ENCODE data around the gene IL36B.
A peak's percentile ranks its signal among the peaks of the same experiment; 100 is the strongest.
"Not testable (repeated sequence)": the region's sequence is repeated elsewhere in the genome, so short reads cannot be mapped to it uniquely, and the experiment has no call there.

The IL36B gene

DNA sequence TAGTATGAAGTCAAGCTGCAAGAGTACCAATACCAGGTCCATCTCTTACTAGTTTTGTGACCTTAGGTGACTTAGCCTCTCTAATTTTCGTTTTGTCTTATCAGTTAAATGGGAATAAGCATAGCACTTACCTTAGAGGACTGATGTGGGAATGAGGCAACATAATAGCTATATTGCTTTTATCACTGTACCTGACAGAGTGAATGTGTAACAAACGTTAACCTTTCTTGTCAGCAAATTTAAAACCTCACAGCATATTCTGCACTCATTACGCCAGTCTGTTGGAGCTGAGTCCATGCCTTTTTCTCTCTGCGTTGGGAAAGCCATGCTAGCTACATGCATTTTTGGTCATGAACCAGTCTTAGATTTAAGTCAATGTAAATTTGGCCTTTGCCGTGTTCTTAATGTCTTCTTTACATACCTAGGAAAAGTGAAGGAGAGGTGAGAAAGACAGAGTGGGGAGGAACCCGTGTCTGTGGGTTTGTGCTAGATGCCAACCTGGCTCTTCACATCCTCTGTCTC is at the start of gene IL36B:
IL36B (minus strand) TSS at position 472 of the 522 bp plus-strand sequence.
- no peak for DNase-seq

DNA sequence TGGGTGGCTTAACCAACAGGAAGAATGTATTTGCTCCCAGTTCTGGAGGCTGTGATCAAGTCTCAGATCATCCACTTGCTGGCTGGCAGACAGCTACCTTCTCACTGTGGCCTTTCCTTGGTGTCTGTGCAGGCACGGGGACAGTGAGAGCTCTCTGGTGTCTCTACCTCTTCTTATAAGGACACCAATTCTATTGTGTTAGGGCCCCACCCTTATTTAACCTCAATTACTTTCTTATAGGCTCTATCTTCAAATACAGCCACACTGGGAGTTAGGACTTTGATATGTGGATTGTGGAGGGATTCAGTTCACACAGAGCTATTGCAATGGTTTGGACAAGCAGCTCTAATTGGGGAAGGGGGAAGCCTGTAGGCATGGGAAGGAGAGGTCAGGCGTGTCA is 49.5 kb upstream of the IL36B start:
- DNase-seq = no peak

DNA sequence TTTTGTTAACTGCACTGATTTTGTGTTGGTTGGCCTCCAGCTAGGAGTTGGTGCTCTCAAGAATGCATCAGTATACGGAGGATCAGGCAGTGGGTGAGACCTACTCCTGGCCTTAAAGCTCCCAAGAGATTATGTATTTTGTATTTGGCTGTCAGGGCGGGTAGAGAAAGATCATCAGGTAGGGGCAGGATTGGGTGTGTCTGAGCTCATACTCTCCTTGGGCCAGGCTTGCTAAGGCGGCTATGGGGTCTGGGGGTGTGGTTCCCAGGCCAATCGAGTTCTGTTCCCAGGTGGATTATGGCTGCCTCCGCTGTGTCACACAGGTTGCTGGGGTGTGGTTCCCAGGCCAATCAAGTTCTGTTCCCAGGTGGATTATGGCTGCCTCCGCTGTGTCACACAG is 45.9 kb upstream of the IL36B start:
- DNase-seq = no peak

DNA sequence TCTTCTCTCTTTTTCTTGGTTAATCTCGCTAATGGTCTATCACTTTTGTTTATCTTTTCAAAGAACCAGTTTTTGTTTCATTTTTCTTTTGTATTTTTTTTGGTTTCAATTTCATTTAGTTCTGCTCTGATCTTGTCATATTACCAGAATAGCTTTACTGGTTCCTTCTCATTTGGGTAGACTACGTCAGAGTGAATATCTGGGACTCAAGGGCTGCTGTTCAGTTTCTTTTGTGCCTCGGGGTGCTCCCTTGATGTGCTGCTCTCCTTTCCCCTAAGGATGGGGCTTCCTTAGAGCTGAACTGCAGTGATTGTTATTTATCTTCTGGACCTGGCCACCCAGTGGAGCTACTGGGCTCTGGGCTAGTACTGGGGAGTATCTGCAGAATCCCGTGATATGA is 45.4 kb upstream of the IL36B start:
- peak; percentile 39 for DNase-seq

DNA sequence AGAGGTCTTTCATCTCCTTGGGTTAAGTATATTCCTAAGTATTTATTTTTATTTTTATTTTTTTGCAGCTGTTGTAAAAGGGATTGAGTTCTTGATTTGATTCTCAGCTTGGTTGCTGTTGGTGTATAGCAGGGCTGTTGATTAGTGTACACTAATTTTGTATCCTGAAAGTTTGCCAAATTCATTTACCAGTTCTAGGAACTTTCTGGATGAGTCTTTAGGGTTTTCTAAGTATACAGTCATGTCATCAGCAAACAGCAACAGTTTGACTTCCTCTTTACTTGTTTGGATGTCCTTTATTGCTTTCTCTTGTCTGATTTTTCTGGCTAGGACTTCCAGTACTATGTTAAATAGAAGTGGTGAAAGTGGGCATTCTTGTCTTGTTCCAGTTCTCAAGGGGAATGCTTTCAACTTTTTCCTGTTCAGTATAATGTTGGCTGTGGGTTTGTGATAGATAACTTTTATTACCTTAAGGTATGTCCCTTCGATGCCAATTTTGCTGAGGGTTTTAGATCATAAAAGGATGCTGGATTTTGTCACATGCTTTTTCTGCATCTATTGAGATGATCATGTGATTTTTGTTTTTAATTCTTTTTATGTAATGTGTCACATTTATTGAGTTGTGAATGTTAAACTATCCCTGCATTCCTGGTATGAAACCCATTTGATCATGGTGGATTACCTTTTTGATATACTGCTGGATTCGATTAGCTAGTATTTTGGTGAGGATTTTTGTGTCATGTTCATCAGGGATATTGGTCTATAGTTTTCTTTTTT is 44.4 kb upstream of the IL36B start:
- peak; percentile 60 for DNase-seq

DNA sequence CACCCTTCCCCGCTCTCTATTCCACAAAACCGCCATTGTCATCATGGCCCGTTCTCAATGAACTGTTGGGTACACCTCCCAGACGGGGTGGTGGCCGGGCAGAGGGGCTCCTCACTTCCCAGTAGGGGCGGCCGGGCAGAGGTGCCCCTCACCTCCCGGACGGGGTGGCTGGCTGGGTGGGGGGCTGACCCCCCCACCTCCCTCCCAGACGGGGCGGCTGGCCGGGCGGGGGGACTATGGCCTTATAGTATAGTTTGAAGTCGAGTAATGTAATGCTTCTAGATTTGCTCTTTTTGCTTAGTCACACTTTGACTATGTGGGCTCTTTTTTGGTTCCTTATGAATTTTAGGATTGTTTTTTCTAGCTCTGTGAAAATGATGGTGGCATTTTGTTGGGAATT is 43.6 kb upstream of the IL36B start:
- DNase-seq = not testable (repeated sequence)

DNA sequence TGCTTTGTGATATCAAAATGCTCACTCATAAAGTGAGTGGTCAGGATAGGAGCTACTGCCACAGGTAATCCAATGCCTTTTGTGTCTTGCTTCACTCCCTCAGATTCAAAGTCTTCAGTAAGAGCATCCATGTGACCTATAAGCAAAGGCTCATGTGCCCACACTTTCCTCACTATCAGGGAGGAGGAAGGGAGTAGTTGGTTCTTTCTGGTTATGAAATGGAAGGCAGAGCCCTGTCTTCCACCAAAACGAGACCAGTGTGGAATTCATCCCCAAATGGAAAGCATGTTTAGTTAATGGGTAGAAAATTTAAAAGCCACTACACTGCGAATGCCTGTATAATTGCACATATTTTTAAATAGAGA is 40.9 kb upstream of the IL36B start:
- DNase-seq = no peak

DNA sequence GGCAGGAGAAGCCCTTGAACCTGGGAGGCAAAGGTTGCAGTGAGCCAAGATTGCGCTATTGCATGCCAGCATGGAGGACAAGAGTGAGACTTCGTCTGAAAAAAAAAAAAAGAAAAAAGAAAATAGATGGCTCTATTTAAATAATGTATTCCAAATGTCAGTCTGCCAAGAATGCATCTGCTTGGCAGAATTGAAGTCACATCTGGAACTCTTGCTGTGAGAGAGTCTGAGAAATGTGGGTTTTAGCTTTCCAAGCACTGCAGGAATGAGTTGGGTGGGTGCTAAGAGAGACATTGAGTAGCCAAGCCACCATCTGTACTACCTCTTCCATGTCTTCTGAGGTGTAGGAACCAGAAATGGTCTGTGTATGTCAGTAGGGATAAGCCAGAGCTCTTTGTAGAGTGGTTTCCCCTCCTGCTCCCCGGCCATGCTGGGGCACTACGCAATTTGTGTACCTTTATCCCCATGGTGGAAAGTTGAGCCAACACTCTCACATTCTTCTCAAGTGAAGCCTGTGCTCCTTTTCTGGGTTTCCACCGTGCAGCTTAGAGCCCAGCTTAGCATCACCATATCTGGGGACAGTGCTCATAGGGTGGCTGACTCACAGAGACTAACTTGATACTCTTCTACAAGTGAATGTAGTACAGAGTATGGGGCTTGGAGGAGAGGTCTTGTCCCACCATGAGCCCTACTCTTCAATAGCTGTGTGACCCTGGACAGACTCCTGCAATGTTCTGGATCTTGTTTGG is 40.4 kb upstream of the IL36B start:
- no peak for DNase-seq

DNA sequence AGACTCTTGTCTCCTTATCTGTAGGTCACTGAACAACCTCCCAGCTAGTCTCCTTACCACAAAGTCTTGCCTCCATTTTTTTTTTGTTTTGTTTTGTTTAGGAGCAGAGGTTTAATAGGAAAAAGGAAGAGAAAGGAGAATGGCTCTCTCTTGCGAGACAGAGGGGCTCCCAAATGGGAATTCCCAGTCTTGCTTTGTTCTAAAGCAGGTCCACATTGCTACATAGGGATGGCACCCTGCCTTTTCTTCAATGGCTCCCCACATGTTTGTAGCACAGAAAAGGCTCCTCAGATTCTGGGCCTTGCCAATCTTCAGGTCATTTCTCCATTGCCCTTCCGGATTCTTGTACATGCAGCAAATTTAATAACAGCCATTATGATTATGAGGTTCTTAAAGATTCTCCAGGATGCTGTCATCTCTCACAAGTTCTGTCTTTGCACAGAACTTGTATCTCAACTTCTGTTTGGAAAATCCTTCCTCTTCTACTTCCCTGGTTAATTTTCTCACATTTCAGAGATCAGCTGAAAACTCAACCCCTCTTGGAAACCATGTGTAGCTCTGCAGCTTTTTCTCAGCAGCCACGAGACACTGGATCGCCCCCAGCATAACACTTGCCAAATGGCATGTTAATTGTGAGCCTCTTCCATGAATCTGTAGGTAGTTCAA is 38.7 kb upstream of the IL36B start:
- DNase-seq = no peak

DNA sequence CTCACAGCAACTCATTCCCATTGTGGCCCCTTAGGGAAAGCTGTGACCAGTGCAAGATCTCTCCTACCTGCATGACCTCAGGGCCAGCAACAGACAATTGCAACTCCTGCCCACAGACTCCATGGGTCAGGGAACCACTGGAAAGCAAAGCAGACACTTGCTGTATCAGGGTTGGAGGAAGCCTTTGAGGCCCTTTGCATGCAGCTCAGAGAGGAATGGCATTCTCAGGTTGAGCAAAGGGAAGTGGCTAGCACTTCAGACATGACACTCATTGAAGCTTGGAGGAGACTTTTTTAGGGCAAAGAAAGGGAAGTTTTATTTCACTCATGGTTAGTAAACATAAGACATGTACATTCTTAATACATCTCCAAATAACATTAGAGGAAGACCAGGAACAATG is 37.2 kb upstream of the IL36B start:
- DNase-seq = peak; percentile 69

DNA sequence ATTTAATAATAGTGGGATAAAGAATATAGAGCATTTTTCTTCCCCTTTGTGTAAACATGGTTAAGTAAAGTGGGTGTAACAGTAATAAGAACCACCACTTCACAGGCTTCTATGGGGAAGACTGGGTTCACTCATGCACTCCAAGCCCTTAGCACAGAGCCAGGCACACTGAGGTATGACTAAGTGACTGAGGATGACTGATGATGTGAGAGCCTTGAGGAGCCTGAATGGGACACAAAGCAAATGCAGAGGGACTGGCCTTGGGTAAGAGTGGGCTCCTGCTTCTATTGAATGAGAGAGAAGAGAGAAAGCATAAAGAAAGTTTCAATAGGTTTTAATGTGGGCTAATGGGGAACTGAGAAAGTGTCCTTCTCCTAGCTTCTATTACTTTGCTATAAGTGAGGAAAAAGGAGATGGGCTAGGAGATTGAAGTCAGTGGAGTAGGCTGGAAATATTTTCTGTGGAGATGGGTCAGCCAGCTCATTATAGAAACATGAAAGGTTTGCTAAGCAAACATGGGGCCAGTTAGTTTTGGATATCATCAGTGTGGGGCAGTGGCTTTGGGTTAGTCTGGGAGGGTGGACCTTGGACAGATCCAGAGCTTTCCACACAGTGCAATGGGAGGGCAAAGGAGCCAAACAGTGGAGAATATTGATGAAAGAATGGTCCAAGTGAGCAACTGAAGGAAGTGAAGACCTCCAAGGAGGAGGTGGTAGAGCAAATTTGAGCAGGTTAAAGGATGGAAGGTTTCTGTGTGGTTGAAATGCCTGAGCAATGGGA is 35.7 kb upstream of the IL36B start:
- no peak for DNase-seq

DNA sequence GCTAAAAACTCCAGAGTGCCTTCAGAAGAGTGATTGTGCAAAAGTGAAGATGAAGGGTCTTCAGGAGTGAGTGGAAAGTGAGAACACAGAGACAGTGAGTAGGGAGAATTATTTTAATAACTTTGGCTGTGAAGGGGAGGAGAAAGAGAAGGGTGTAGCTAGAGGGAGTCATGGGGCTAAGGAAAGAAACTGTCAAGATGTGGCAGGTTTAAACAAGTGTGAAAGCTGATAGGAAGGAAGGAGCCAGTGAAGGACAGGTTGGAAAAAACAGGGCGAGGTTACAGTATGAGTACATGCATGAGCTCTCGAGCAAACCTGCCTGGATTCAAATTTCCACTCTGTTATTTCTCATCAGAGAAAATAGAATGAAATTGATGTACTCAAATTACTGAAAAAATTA is 32.9 kb upstream of the IL36B start:
- no peak for DNase-seq

DNA sequence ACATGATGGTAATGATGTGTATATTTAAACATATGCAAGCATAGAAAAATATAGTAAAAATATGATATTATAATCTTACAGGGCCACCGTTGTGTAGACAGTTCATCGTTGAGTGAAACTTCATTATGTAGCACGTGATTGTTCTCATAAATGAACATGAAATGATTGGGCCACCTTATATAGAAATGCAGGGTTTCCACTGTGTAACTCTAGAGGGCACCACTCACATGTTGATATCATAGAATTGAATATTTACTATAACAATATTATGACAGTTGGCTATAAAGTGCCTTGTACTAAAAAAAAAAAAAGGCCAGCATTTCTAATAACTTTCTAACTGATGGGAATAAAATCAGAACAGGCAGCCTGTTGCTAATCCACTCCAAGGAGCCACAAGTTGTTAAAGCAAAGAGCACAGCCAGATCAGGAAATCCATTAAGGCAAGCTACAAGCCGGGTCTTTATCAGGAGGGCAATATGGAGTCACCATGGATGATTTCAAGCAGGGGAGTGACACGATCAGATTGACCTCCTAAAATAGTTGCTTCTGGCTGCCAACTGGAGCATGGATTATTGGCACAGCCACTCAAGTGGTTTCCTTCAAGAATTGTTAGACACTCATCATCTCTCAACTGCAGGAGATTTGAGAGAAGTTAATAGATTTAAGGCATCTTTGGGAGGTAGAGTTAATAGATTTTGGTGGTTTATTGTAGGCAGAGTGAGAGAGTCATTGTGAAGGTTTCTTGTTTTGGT is 31.8 kb upstream of the IL36B start:
- peak; percentile 30 for DNase-seq

DNA sequence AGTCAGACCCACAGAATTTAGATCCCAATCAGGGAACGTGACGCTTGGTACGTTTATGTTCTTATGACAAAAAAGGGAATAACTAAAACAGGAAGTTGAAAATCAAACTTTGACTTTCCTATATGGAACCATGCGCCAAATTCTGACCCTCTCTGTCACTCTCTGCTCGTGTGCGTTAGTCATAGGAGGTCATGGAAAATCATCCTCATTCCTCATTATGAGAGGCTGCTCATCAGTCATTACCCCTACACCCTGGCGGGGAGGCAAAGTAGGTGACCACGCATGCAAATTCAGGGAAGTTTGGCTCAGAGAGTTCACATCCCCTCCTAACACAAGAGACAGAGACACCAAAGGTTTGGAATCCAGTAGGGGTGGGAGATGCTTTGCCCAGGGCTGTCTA is 30.6 kb upstream of the IL36B start:
- DNase-seq = no peak

DNA sequence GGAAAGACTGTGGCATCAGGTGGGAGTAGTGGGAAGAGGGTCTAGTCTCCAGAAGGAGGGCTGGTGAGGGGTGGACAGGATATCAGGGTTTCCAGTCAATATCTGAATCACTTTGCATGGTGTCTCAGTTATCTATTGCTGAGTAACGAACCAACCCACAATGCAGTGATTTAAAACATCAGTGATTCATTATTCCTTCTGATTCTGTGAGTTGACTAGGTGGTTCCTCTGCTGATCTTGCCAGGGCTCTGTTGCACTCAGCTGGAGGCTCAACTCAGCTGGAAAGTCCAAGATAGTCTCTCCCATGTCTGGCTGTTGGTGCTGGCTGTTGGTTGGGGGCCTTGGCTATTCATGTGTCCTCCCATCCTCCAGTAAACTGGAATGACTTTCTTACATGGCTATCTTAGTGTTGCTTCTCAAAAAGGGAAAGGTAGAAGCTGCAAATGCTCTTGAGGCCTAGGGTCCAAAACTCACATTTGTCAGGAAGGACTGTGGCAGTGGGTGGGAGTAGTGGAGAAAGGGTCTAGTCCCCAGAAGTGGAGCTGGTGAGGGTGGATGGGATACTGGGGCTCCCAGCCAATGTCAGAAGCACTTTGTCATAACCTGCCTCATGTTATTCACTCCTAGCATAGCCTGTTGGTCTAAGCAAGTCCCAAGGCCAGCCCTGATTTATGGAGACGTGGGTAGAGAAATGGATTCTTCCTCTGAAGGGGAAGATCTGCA is 29.0 kb upstream of the IL36B start:
- no peak for DNase-seq

DNA sequence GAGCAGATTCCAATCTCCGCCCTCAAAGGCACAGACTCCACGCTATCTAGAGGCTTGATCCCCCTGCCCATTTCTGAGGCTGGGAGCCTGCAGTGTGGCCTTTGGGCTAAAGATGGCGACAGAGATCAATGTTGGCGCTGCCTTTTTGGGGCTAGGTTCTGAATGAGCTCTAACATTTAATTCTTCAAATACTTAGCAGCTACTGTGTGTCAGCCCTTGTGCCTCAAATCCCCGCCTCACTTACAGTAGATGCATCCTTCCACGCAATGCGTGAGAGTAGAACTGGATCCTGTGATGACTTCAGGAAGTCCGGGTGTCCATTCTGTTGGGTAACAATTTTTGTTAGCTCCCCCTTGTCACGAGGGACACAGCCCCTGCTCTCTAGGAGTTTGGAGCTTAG is 27.5 kb upstream of the IL36B start:
- peak; percentile 55 for DNase-seq

DNA sequence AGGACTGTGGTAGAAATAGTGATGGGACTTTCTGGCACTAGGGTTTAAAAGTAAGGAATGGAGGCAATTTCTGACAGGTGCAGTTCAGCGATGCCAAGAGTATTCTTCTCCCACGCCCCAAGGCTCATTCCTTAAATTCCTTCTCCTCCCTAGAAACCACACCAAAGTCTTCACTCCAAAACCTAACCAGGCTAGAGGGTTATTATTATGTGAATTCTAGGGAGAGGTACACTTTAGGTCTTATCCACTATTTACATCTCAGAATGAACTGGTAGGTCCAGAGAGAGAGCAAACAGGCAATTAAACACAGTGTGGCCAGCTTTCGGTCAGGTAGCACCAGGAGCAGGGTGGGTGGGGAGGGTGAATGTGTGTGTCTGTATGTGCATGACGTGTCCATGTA is 26.5 kb upstream of the IL36B start:
- no peak for DNase-seq

DNA sequence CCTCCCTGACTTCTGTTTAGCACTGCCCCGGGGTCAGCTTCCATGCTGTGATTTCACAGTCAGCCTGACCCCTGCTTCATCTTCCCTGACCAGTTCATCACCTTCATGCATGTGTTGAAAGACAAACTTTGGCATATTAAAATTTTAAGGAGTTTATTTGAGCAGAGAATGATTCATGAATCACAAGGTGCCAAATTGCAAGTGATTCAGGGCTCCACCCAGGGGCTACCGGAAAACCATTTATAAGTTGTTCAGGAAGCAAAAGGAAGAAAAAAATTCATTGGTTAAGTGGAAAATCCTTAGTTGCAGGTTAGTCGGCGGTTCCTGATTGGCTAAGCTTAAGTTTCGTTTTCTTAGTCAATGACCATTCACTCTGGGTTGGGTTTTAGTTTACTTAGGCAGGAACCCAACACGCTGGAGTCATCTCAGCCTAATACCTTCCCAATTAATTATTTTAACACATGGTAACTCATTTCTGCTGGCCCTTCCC is 25.7 kb upstream of the IL36B start:
- DNase-seq = no peak

DNA sequence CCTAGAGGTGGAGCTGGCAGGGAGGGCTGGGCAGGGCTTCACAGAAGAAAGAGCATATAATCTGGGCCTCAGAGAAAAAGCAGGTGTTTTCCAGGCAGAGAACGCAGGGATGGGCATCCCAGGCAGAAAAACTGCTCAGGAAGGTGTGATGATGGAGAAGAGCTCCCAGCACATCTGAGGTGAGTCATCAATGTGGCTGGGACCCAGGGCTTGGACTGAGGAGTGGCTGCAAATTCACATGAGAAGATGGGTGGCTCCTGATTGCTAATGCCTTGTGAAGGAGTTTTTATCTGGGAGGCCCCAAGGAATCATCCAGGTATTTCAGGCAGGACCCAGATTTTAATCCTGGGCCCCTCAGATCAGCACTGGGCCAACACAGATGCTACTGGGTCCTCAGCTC is 25.3 kb upstream of the IL36B start:
- DNase-seq = no peak

DNA sequence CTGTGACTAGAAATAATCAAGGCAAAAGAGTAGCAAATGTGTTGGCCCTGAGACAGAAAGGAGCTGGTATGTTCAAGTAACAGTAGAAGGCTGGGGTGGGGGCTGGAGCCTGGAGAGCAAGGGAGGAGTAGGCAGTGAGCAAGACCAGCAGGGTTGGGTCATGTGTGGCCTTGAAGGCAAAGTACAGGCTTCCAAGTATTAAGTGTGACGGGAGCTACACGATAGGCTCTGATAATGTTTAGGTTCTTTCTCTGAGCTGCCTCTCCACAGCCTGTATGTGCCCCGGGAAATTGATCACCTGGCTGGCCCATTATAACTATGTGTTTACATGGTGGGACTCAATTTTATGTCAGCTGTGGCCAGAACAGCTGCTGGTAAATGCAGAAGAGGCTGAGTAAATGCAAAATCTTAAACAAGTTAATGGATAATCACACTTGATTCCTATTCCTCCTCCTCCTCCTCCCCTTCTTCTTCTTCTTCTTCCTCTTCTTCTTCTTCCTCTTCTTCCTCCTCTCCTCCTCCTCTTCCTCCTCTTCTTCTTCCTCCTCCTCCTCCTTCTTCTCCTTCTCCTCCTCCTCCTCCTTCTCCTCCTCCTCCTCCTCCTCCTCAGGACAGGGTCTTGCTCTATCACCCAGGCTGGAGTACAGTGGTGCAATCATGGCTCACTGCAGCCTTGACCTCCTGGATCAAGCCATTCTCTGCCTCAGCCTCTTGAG is 24.4 kb upstream of the IL36B start:
- DNase-seq = no peak

DNA sequence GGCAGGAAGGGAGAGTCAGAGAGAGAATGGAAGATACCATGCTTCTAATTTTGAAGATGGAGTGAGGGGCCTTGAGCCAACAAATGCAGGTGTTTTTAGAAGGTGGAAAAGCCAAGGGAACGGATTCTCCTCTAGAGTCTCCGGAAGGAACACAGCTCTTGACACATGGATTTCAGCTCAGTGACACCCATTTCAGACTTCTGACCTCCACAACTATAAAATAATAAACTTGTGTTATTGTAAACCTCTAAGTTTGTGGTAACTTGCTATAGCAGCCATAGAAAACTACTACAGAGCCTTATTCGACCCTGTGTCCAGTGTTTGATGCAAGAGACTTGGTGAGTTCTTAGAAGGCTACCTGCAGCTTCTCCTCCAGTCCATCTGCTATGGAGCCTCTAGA is 22.9 kb upstream of the IL36B start:
- DNase-seq = no peak

Measured in activated CD4-positive, alpha-beta T cell treated with anti-CD3 and anti-CD28 coated beads, Interleukin-10, Interleukin-2, amounts not matched to agents 100 ng/mL and 50 ng/mL, durations not matched to agents 16 hours and 8 hours (primary cell).